ENCODE data around the gene TMEM244.
"Not testable (repeated sequence)": the region's sequence is repeated elsewhere in the genome, so short reads cannot be mapped to it uniquely, and the experiment has no call there.

TMEM244 gene

DNA sequence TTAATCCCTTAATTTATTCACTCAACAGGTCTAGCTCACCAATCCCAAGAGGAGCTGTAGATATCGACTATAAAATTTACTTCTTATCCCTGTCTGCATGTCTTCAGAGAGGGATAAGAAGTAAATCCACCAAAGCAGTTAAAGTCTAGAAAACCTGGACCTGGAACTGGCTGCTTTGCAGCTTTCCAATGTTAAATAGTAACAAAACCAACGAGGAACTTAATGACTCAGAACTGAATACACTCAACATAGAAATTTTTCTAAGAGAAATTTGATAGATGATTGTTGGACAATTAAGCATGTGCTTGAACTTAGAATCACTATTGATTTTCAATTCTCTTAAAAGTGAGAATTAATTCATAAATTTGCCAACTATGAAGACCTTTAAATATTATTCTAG, 11.5 kb upstream of the TMEM244 start:
- DNase-seq (ENCODE audit: low read depth), result no peak
- H3K4me3 ChIP-seq (ENCODE audit: low read depth, low read length), result no peak overlapping the region

DNA sequence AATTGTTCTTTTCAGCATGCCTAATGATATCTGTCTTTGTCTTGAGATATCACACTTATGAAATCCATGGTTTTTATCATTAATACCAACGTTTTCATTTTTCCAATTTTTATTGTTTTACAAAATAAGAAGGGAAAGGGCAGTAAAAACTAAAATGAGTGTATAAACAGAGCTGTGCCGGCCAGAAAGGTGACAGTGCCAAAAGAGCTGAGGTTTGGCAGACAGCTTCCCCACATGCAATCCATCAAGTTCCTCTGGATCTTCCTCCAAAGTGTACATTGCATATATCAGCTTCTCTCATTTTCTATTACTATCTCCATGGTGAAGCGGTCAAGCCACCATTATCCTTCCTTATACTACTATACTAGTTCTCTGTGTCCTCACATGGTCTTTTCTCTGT, 10.1 kb upstream of the TMEM244 start:
- H3K4me3 ChIP-seq (ENCODE audit: low read depth, low read length), result no peak overlapping the region
- no peak for DNase-seq (ENCODE audit: low read depth)

DNA sequence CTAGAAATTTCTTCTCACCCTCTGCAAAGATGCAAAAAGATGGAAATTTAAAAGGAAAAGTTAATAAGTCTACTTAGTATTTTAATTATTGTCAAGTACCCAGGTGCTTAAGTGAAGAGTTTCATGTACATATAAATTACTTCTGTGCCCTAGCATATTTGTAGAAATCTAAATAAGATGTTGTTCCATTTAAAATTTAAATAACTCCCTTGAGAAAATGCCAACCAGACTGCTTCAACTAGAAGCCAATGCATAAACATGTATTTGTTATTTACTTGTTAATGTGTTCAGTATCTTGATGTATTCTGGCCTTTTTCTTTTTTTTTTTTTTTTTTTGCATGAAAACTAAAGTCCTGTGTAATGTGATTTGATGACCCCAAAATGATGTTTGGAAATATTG, 6.3 kb upstream of the TMEM244 start:
- no peak overlapping the region for H3K4me3 ChIP-seq (ENCODE audit: low read depth, low read length)
- DNase-seq (ENCODE audit: low read depth), result no peak

DNA sequence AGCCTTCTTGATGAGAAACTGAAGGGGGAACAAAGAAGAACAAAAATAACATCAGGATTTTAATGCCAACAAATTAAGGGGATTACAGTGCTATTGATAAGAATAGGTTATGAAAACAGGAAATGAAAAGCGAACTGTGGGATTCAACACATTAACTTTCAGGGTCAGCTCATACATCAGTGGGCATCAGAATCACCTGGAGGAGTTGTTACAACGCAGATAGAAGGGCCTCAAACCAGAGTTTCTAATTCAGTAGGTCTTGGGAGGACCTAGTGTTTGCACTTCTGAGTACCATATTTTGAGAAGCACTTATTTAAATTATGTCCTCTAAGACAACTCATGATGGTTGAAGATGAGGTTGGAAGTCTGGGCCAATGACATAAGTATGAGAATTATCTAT, 5.6 kb upstream of the TMEM244 start:
- DNase-seq (ENCODE audit: low read depth), result no peak
- H3K4me3 ChIP-seq (ENCODE audit: low read depth, low read length), result no peak overlapping the region

DNA sequence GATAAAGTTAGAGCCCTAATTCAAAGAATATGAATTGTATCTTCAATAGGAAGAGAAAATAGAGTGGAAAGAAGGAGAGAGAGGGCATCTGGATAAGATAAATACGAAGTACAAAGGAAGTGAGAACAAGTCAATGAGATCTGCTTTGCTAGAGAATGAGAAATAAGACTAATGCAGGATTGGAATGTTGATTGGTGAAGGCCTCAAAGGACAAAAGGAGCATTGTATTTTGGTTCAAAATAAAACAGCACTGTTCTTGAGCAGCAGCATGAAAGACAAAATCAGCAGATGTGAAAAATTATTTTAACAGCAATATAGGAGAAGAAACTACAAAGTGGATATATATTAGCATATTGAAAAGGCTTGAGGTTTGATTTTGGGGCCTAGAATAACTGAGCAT, 5.1 kb upstream of the TMEM244 start:
- no peak overlapping the region for H3K4me3 ChIP-seq (ENCODE audit: low read depth, low read length)
- DNase-seq (ENCODE audit: low read depth), result no peak

DNA sequence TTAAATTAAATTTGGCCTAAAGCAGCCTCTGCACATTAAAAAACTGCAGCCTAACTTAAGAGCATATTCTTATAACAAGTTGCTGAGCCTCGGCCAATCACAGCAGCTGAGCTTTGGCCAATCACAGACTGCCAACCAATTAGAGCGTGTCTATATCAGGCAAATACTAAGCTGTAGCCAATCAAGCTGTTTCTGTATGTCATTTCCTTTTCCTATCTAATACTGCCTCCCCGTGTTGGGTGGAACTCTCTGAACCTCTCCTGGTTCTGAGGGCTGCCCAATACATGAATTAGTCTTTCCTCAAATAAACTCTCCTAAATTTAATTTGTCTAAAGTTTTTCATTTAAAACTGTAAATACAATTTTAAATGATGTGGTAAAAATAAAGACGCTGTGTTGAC, 3.9 kb upstream of the TMEM244 start:
- no peak overlapping the region for H3K4me3 ChIP-seq (ENCODE audit: low read depth, low read length)
- DNase-seq (ENCODE audit: low read depth), result no peak

DNA sequence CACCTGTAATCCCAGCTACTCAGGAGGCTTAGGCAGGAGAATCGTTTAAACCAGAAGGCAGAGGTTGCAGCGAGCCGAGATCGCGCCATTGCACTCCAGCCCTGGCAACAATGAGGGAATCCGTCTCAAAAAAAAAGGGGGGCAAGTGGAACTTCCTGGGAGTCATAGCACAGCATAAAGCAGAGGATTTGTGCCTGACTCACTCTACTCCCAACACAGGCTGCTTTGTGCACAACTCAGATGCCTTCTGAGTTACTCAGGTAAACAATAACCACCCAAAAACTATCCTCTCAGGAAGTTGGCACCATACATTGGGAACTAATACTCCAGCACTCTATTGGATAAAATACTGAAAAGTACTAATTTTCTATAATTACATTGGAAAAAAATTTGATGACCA, 2.5 kb upstream of the TMEM244 start:
- DNase-seq (ENCODE audit: low read depth), result no peak
- no peak overlapping the region for H3K4me3 ChIP-seq (ENCODE audit: low read depth, low read length)

DNA sequence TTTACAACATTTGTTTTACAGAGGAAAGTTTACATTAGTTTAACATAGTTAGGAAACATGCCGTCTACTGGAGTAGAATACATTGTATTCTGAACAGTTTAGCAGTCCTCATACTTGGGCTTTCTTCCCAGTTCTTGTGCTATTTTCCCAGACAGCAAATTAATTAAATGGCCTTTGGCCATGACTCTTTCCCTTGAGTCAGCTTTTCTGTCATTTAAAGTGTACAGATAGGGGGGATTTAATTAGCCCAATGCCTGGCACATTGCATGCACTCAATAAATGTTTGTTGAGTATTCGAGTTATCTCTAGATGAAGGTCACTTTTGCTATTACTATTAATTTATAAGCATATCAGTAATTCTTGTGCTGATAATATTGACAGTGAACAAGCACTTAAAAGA, 1.6 kb downstream of the TMEM244 start:
- no peak for DNase-seq (ENCODE audit: low read depth)
- no peak overlapping the region for H3K4me3 ChIP-seq (ENCODE audit: low read depth, low read length)

DNA sequence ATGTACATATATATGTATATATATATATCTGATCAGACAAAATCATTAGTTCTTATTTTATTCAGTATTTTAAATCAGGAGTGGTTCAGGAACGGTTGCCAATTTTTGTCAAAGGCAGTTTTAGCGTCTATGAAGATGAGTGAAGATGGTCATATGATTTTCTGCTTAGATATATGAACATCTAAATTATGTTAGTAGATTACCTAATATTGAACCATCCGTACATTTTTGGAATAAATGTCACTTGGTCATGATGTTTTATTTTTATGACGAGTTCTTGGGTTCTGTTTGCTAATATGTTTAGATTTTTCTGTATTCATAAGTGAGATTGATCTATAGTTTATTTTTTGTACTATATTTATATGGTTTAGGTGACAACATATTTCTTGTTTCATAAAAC, 3.3 kb downstream of the TMEM244 start:
- H3K4me3 ChIP-seq (ENCODE audit: low read depth, low read length), result no peak overlapping the region
- no peak for DNase-seq (ENCODE audit: low read depth)

DNA sequence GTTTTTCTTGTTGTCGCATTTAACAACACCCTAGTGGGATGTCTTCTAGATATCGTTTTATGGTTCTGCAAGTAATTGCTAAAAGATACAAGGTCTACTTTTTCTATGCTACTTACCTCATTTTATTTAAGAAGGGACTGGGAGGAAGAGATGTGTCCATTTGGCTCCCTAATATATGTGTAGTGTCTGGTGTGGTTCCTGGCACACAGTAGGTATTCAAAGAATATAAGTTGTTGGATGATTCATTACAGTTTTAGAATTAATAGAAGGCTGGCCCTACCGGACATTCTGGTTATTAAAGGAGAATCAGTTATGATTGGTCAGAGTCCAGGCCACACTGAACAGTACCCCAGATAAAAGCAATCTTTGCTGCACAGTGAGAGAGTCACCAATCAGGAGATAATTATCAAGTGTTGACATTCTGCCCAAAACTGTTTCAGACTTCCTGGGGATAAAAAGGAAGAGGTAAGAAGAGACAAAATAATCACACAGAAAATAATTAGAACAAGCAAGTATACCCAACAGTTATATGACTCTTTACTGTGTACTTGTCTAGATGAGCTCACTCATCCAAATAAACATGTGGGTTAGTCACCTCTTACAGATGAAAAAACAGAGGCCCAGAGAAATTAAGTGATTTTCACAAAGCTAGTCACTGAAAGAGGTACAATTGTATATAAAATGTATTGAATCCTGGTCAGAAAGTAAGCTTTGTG, 7.0 kb downstream of the TMEM244 start:
- H3K4me3 ChIP-seq (ENCODE audit: low read depth, low read length), result no peak overlapping the region
- DNase-seq (ENCODE audit: low read depth), result no peak

DNA sequence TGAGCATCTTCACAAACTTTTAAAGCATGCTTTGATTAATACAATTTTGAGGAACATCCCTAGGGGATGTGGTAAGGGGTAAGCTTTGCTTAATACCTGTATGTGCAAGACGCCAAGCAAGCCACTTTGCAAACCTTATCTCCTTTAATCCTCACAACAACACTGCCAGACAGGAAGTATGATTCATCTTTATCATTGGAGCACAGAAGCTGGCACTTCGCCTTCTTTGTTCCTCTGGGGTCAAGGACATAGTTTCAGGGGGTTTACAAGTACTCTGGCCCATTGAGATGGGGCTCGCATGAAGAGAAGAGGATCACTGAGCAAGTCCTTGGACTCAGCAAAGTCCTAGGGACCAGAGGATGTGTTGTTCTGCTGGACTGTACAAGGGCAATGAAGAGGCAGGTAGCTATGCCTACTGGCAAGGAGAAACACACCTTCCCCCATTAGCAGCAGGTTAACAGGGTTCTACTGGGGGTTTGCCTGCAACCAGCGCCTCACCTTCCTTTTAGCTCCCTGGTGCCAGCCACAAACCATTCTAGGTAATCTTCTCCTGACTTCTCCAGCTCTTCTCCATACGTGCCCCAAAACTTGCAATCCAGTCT, 8.8 kb downstream of the TMEM244 start:
- no peak overlapping the region for H3K4me3 ChIP-seq (ENCODE audit: low read depth, low read length)
- no peak for DNase-seq (ENCODE audit: low read depth)

DNA sequence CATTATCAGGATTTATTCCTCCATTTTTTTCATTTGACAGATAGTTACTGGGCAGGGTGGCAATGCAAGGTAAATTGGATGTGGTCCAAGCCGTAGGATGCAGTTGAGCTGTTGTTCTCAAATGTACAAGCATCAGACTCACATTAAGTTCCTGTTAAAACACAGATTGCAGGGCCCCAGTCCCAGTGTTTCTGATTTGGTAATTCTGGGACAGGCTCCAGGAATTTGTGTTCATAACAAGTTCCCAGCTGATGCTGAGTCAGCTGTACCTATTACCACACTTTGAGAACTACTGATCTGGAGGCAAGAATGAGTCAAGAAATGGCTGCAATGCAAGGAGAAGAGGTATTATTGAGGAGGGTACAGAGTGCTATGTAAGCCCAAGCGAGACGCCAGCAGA, 11.7 kb downstream of the TMEM244 start:
- no peak overlapping the region for H3K4me3 ChIP-seq (ENCODE audit: low read depth, low read length)
- DNase-seq (ENCODE audit: low read depth), result no peak

DNA sequence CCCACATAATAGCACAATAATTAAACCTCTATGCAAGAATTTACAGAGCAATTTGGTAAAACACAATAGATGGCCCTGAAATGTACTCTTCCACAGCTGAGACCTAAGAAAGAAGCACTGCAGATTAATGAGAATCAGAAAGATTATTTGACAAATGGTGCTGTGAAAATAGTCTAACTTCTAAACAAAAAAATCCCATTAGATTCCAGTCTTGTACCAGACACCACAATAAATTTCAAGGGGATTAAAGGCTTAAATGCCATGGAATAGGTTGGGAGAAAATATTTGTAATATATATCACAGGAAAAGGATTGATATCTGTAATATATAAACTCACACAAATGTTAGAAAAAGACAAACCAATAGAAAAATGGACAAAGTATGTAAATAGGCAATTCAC, 14.4 kb downstream of the TMEM244 start:
- H3K4me3 ChIP-seq (ENCODE audit: low read depth, low read length), result no peak overlapping the region
- DNase-seq (ENCODE audit: low read depth), result no peak

DNA sequence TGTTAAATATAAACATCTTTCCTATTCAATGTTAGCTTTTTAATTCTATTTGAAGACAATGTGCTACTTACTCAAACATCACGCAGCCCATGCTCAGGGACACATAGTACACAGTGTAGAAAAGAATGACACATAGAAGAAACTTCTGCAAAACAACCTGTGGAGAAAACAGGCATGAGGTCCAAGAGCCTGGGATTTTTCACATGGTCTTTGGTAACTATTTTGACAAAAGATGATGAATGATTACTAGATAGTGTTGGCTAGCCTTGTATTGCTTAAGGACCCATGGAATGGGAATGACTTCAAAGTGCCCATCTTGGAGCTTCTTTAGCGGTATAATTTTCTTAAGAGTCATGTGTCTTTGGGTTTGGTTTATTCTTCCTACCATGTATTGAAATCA, 15.4 kb downstream of the TMEM244 start:
- no peak overlapping the region for H3K4me3 ChIP-seq (ENCODE audit: low read depth, low read length)
- no peak for DNase-seq (ENCODE audit: low read depth)

DNA sequence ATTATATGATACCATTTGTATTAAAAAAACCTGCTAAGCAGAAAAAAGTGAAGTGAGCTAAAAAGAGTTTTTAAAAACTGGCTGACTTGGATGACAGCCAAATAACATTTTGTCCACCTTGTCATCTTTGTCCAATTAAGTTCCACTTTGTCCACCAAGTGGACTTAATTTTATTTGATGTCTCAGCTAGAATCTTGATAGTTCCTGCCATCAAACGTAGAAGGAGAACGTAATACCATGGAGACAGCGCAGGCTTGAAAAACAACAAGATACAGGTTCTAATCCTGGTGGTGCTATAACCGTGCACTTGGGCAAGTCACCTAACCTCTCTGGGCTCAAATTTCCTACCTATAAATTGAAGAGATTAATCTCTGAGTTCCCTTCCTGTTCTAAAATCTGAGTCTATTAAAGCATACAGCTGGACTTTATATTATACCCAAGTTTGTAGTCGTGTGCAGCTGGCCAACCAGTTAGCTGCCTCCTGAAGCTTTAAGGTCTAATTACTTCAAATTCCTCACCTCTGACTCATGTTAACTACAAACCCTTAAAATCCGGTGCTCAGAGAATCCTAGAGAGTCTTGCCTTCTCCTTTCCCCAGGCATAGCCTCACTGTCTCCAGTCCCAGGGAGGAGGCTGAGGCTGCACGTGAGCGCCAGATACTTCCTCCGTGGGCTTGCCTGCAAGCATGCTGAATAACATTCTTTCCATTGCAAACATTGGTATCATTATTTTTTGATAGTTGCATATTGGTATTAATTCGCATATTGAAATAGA, 16.8 kb downstream of the TMEM244 start:
- no peak overlapping the region for H3K4me3 ChIP-seq (ENCODE audit: low read depth, low read length)
- DNase-seq (ENCODE audit: low read depth), result no peak

DNA sequence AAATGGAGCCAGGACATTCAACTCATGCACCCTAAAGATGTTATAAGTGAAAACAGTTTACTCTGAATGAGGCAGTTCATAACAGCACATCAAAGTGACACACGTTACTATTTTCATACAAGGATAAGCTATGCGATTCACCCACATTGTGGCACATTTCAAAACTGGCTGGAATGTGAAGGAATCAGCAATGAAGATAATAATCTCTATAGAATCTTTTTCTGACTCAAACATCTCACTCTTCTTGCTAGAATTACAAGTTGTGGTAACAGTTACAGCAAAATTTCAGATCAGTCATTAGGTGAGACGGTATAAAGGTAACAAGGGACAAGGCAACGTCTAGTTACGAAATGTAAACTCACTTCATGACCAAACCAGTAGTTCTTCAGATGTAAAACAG, 17.5 kb downstream of the TMEM244 start:
- no peak overlapping the region for H3K4me3 ChIP-seq (ENCODE audit: low read depth, low read length)
- no peak for DNase-seq (ENCODE audit: low read depth)

DNA sequence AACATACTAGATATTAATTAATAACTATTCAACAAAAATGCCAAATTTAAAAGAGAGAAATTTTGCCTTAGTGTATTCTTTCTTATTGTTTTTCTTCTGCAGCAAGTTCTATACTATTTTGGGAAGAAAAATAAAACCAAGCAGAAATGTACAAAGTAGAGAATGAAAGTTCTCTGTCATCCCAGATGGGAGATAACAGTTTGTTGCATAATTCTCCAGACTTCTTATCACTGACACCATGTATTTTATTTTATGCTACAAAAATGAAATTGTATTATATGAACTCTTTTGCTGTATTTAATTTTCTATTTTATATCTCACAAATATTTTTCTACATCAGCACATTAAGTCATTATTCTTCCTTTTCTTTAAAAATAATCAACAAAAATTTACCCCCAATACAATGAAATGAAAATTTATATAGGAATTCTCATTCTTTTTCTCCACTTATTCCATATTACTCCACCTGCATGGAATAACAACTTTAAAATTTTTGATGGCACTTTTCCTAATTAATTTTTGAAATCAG, 18.2 kb downstream of the TMEM244 start:
- DNase-seq (ENCODE audit: low read depth), result no peak
- H3K4me3 ChIP-seq (ENCODE audit: low read depth, low read length), result no peak overlapping the region

DNA sequence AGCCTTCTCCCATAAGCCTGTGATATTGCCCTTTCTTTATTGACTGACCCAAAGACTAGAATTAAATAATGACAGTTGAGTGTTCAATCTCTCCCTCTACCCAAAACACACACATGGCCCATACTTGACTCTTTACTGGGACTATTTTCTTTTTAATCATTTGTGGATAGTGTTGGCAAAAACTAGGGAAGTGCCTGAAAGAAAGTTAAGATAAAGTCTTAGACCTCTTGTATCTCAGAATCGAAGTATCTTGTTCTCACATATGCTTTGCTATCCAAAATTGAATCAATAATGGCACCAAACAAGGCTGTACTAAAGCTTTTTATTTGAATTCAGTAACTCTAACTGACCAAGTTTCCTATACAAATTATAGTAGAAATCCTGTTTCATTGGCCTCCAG, 19.0 kb downstream of the TMEM244 start:
- H3K4me3 ChIP-seq (ENCODE audit: low read depth, low read length), result no peak overlapping the region
- DNase-seq (ENCODE audit: low read depth), result no peak

DNA sequence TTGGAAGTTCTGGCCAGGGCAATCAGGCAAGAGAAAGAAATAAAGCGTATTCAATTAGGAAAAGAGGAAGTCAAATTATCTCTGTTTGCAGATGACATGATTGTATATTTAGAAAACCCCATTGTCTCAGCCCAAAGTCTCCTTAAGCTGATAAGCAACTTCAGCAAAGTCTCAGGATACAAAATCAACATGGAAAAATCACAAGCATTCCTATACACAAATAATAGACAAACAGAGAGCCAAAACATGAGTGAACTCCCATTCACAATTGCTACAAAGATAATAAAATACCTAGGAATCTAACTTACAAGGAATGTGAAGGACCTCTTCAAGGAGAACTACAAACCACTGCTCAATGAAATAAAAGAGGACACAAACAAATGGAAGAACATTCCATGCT, 21.6 kb downstream of the TMEM244 start:
- not testable (repeated sequence) for H3K4me3 ChIP-seq (ENCODE audit: low read depth, low read length); DNase-seq (ENCODE audit: low read depth)

DNA sequence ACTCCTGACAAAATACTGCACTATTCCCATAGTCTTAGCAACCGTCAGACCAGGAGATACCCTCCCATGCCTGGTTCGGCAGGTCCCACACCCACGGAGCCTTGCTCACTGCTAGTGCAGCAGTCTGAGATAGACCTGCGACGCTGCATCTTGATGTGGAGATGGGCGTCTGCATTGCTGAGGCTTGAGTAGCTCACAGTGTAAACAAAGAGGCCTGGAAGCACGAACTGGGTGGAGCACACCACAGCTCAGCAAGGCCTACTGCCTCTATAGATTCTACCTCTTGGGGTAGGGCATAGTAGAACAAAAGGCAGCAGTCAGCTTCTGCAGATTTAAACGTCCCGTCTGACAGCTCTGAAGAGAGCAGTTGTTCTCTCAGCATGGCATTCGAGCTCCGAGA, 25.4 kb downstream of the TMEM244 start:
- no peak overlapping the region for H3K4me3 ChIP-seq (ENCODE audit: low read depth, low read length)
- no peak for DNase-seq (ENCODE audit: low read depth)

DNA sequence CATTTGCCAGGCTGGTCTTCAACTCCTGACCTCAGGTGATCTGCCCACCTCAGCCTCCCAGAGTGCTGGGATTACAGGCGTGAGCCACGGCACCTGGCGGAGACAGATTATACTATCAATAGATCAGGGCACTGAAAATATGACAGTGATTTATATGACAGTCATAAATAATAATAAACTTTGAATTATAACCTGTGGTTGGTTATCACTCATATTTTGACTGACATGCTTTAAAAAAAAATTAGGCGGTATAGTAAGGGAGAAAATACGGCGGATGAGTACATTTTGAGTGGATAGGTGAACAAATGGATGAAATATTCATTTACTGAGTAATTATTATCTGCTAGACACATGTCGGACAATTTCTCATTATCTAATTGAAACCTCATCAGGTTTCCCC, 28.8 kb downstream of the TMEM244 start:
- H3K4me3 ChIP-seq (ENCODE audit: low read depth, low read length), result no peak overlapping the region
- no peak for DNase-seq (ENCODE audit: low read depth)

All from skeletal muscle cell (primary cell).